Measurements from ENCODE around the gene RNF220.

RNF220 gene

GRCh38 chr1:44496541-44497171 lies 91.6 kb downstream of the RNF220 start:
- Histone ChIP-seq H3K27ac (ENCODE audit: low read depth, low read length) (no peak overlapping the region), H2AK5ac (ENCODE audit: low read length) (no peak overlapping the region), H3K23ac (ENCODE audit: low read length) (no peak overlapping the region), H2AFZ (ENCODE audit: insufficient read depth, low read length, poor library complexity) (no peak overlapping the region), H4K91ac (ENCODE audit: low read depth, low read length) (no peak overlapping the region), H3K79me2 (ENCODE audit: control insufficient read depth, insufficient read depth, low read length, poor library complexity) (no peaks in the 10 kb centered on the region), H3K4me1 (ENCODE audit: control insufficient read depth in 1 of 2, insufficient read depth in 2 of 2, low read length in 2 of 2) (peaks cover 0 to 9% of the 10 kb centered on the region in 2 experiments), H4K12ac (ENCODE audit: low read depth, low read length) (no peak overlapping the region), H2BK5ac (ENCODE audit: low read depth, low read length, poor library complexity) (no peak overlapping the region), H3K14ac (ENCODE audit: low read length) (no peak overlapping the region), H3K27me3 (ENCODE audit: insufficient read depth, low read length) (peaks cover 4% of the 10 kb centered on the region), H3K4me2 (ENCODE audit: low read length) (no peak overlapping the region), H3K9ac (ENCODE audit: low read length) (no peak overlapping the region), H3K4ac (ENCODE audit: low read depth, low read length) (no peak overlapping the region), H2BK12ac (ENCODE audit: low read length) (no peak overlapping the region), H3K18ac (ENCODE audit: low read length) (no peak overlapping the region), H3K9me3 (ENCODE audit: insufficient read depth, low read depth, low read length) (no peaks in the 10 kb centered on the region), H3K4me3 (ENCODE audit: low read depth, low read length) (no peak overlapping the region), H3K36me3 (ENCODE audit: control insufficient read depth in 1 of 2, insufficient read depth in 2 of 2, low read length in 2 of 2) (peaks cover 0 to 1% of the 10 kb centered on the region in 2 experiments), H2BK120ac (ENCODE audit: insufficient read depth, low read length, poor library complexity) (no peak overlapping the region), H4K8ac (ENCODE audit: low read depth, low read length) (no peak overlapping the region), H3K79me1 (ENCODE audit: low read length) (no peaks in the 10 kb centered on the region)
- DNase-seq = no peak
- WGBS (ENCODE audit: extremely low coverage, insufficient coverage, insufficient read length) = no CpG with 5 or more reads among the region's 6 CpGs

DNA sequence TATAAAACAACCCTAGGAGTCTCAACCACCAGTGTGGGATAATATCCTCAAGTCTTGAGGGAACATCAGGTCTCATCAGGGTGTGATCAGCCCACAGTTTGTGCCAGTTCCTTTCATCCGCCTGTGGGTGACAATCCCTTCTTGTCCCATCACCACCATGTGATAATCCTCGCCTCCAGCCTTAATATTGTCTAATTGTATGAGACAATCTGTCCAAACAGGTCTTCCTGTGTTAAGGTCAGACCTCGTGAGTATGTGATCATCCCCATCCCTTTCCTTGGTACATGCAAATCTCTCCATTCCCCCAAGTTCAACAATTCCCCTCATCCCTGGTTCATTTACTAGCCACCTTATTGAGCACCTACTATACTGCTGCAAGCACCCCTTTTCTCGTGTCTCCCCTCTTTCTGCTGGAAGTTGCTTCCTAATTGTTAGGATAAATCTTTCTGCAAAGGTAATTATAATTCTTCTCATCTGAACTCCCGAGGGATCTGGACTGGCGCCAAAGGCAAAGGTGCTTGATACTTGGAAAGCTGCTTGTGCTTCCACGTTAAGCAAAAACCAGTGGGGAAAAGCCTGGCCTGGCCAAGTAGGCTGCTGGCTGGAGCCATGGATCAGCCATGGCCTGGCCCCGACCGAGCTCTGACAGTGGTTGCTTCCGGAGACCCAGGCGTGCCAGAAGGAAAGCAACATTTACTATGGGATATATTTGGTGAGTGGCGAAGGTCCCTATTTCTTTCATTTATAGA lies 92.5 kb downstream of the RNF220 start:
- Histone ChIP-seq H2BK120ac (ENCODE audit: insufficient read depth, low read length, poor library complexity) (no peak overlapping the region), H3K79me1 (ENCODE audit: low read length) (no peaks in the 10 kb centered on the region), H3K27me3 (ENCODE audit: insufficient read depth, low read length) (peaks cover 4% of the 10 kb centered on the region), H3K4me3 (ENCODE audit: low read depth, low read length) (no peak overlapping the region), H2AK5ac (ENCODE audit: low read length) (no peak overlapping the region), H4K12ac (ENCODE audit: low read depth, low read length) (no peak overlapping the region), H2BK5ac (ENCODE audit: low read depth, low read length, poor library complexity) (no peak overlapping the region), H4K8ac (ENCODE audit: low read depth, low read length) (no peak overlapping the region), H2AFZ (ENCODE audit: insufficient read depth, low read length, poor library complexity) (no peak overlapping the region), H3K14ac (ENCODE audit: low read length) (no peak overlapping the region), H3K4me2 (ENCODE audit: low read length) (no peak overlapping the region), H3K23ac (ENCODE audit: low read length) (no peak overlapping the region), H3K18ac (ENCODE audit: low read length) (no peak overlapping the region), H3K9me3 (ENCODE audit: insufficient read depth, low read depth, low read length) (no peaks in the 10 kb centered on the region), H3K36me3 (ENCODE audit: control insufficient read depth in 1 of 2, insufficient read depth in 2 of 2, low read length in 2 of 2) (peaks cover 0 to 1% of the 10 kb centered on the region in 2 experiments), H3K27ac (ENCODE audit: low read depth, low read length) (no peak overlapping the region), H2BK12ac (ENCODE audit: low read length) (no peak overlapping the region), H4K91ac (ENCODE audit: low read depth, low read length) (no peak overlapping the region), H3K4me1 (ENCODE audit: control insufficient read depth in 1 of 2, insufficient read depth in 2 of 2, low read length in 2 of 2) (peaks cover 0 to 10% of the 10 kb centered on the region in 2 experiments), H3K4ac (ENCODE audit: low read depth, low read length) (no peak overlapping the region), H3K9ac (ENCODE audit: low read length) (no peak overlapping the region), H3K79me2 (ENCODE audit: control insufficient read depth, insufficient read depth, low read length, poor library complexity) (no peaks in the 10 kb centered on the region)
- DNase-seq = no peak
- WGBS (ENCODE audit: extremely low coverage, insufficient coverage, insufficient read length) = no CpG with 5 or more reads among the region's 12 CpGs

GRCh38 chr1:44499306-44499705 lies 94.3 kb downstream of the RNF220 start:
- Histone ChIP-seq H3K79me2 (ENCODE audit: control insufficient read depth, insufficient read depth, low read length, poor library complexity) (no peaks in the 10 kb centered on the region), H4K91ac (ENCODE audit: low read depth, low read length) (no peak overlapping the region), H2BK12ac (ENCODE audit: low read length) (no peak overlapping the region), H3K14ac (ENCODE audit: low read length) (no peak overlapping the region), H2AK5ac (ENCODE audit: low read length) (no peak overlapping the region), H3K27me3 (ENCODE audit: insufficient read depth, low read length) (peaks cover 4% of the 10 kb centered on the region), H3K4ac (ENCODE audit: low read depth, low read length) (no peak overlapping the region), H3K9me3 (ENCODE audit: insufficient read depth, low read depth, low read length) (no peaks in the 10 kb centered on the region), H3K27ac (ENCODE audit: low read depth, low read length) (no peak overlapping the region), H3K4me3 (ENCODE audit: low read depth, low read length) (no peak overlapping the region), H3K4me2 (ENCODE audit: low read length) (no peak overlapping the region), H3K23ac (ENCODE audit: low read length) (no peak overlapping the region), H2BK5ac (ENCODE audit: low read depth, low read length, poor library complexity) (no peak overlapping the region), H3K36me3 (ENCODE audit: control insufficient read depth in 1 of 2, insufficient read depth in 2 of 2, low read length in 2 of 2) (peaks cover 0 to 1% of the 10 kb centered on the region in 2 experiments), H2AFZ (ENCODE audit: insufficient read depth, low read length, poor library complexity) (no peak overlapping the region), H4K12ac (ENCODE audit: low read depth, low read length) (no peak overlapping the region), H3K4me1 (ENCODE audit: control insufficient read depth in 1 of 2, insufficient read depth in 2 of 2, low read length in 2 of 2) (peaks cover 0 to 10% of the 10 kb centered on the region in 2 experiments), H3K18ac (ENCODE audit: low read length) (no peak overlapping the region), H4K8ac (ENCODE audit: low read depth, low read length) (no peak overlapping the region), H2BK120ac (ENCODE audit: insufficient read depth, low read length, poor library complexity) (no peak overlapping the region), H3K79me1 (ENCODE audit: low read length) (no peaks in the 10 kb centered on the region), H3K9ac (ENCODE audit: low read length) (no peak overlapping the region)
- no peak for DNase-seq
- WGBS (ENCODE audit: extremely low coverage, insufficient coverage, insufficient read length) = no CpG with 5 or more reads among the region's 3 CpGs

DNA sequence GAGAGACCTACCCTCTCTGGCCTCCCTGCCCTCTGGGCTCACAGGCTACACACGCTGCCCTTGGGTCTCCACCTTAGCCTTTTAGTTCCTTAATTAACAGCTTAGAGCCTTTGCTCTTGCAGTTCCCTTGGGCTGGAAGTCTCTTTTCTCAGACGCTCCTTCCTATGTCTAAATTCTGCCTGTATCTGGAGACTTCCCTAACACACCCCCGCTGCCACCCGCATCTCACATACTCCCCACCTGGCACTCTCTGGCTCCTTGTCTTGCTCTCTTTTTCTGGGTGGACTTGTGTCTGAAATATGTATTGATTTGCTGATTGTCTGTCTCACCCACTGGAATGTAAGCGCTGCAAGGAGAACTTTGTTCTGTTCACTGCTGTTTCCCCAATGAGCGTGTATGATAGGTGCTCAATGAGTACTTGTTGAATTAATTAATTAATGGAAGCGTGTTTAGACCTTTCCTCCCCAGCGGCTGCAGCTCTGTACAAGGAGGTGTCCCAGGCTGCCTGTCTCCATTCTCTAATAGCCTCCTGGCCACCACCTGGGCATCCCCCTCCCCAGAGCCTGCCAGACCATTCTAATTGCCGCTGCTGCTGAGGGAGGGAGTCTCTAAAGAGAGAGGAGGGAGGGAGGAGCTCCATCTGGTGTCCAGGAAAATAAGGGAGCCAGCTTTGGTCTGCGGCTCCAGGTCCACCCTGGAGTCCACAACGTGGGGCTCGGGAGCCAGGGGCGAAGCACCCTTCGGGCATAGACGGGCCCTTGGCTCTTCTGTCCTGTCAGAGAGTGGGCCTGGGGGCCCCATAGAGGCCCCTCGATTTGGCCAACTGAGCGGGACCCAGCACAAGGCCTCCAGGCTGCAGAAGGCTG lies 95.4 kb downstream of the RNF220 start:
- Histone ChIP-seq H2AFZ (ENCODE audit: insufficient read depth, low read length, poor library complexity) (no peak overlapping the region), H3K79me1 (ENCODE audit: low read length) (no peaks in the 10 kb centered on the region), H2BK12ac (ENCODE audit: low read length) (no peak overlapping the region), H3K9ac (ENCODE audit: low read length) (no peak overlapping the region), H2BK120ac (ENCODE audit: insufficient read depth, low read length, poor library complexity) (no peak overlapping the region), H3K4ac (ENCODE audit: low read depth, low read length) (no peak overlapping the region), H3K4me1 (ENCODE audit: control insufficient read depth in 1 of 2, insufficient read depth in 2 of 2, low read length in 2 of 2) (peaks cover 0 to 10% of the 10 kb centered on the region in 2 experiments), H2BK5ac (ENCODE audit: low read depth, low read length, poor library complexity) (no peak overlapping the region), H3K79me2 (ENCODE audit: control insufficient read depth, insufficient read depth, low read length, poor library complexity) (no peaks in the 10 kb centered on the region), H4K91ac (ENCODE audit: low read depth, low read length) (no peak overlapping the region), H4K8ac (ENCODE audit: low read depth, low read length) (peak overlapping the region; percentile 20), H3K14ac (ENCODE audit: low read length) (no peak overlapping the region), H2AK5ac (ENCODE audit: low read length) (no peak overlapping the region), H4K12ac (ENCODE audit: low read depth, low read length) (no peak overlapping the region), H3K23ac (ENCODE audit: low read length) (no peak overlapping the region), H3K18ac (ENCODE audit: low read length) (no peak overlapping the region), H3K27ac (ENCODE audit: low read depth, low read length) (no peak overlapping the region), H3K27me3 (ENCODE audit: insufficient read depth, low read length) (peaks cover 4% of the 10 kb centered on the region), H3K4me2 (ENCODE audit: low read length) (peak overlapping the region; percentile 55), H3K4me3 (ENCODE audit: low read depth, low read length) (no peak overlapping the region), H3K36me3 (ENCODE audit: control insufficient read depth in 1 of 2, insufficient read depth in 2 of 2, low read length in 2 of 2) (peaks cover 0 to 1% of the 10 kb centered on the region in 2 experiments), H3K9me3 (ENCODE audit: insufficient read depth, low read depth, low read length) (no peaks in the 10 kb centered on the region)
- whole genome bisulfite sequencing (ENCODE audit: extremely low coverage, insufficient coverage, insufficient read length) = no CpG with 5 or more reads among the region's 17 CpGs
- peak in 1 of 2 donors; percentile 14 for DNase-seq

Data from trophoblast cell (in vitro differentiated cells and primary cell).